Activated T-cell treated with anti-CD3 and anti-CD28 coated beads for 1 hour (primary cell): ENCODE data around the gene RFTN1.

Experiments
- DNase-seq: peaks from one replicate; pipeline ENCODE4 v3.0.0-alpha.2; 2020; ENCODE audit warnings: low read depth

Gene RFTN1

DNA sequence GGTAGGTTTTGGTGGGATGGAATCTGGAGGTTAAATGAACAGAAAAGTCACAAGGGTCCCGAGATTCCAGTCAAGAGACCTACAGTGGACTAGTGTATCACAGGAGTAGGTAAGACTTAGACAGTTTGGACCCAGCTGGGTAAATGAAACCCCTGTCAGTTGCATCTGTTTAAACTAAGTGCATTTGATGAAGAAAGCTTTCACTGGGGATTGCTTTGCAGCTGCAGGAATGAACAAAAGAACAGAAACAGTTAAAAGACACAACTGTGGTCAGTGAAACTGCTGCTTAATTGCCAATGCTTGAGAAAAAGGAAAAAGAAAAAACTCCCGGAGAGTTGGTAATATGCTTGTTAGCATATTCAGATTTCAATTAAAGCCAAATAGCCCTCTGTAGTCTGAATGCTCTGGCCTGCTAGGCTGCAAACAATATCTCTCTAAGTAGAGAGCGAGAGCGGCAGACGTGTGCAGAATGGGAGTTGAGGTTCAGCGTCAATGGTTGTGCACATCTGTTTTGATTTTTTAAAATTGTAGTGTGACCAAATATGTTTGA is 211.3 kb downstream of the RFTN1 start:
- DNase-seq = no peak

DNA sequence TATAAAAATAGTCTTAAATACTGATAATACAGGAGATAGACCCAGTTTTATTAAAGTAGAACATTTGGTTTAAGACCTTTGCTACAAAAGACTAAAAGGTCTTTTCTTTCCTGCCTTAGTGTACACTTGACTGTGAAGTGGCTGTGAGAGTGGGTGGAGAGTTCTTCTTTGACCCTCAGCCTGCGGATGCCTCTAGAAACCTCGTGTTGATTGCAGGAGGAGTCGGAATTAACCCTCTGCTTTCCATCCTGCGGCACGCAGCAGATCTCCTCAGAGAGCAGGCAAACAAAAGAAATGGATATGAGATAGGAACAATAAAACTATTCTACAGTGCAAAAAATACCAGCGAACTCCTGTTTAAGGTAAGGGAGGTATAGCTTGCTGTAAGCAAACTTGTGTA is 212.0 kb downstream of the RFTN1 start:
- no peak for DNase-seq

DNA sequence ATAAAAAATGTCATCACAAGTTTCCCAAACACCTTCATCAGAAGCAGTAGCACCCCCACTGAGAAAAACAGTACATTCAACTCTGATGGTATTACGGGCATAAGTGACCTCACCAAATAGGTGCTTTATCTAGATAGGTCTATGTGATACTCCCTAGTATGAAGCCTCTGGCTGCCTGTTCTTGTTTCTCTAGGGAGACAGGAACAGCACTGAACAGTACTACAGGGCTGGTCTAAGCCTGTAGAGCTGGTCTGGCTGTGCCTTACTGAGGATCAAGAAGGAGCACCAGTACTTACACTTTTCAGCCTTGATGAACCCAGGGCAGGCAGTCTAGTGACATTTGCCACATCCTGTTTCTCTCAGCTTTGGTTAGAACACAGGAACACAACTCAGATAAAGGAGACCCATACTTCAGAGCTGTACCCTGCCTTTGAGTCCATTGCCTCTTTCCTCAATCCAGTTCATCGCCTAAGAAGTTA is 212.6 kb downstream of the RFTN1 start:
- DNase-seq = no peak

DNA sequence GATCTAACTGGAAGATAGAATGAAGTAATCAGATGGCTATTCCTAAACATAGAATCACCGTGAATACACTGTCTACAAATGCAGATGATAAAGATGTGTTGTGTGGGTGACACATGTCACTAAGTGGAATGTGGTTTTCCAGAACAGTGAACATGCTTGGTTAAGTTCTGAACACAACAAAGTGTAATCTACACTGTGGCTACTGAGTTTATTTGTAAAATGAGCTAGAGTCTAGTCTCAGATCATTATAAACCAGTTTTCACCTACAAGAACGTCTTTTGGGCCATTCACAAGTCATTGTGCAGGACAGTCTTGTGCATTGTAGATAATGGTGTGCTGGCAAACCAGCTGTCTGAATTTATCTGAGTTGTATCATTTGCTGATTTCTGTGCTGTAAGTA is 213.2 kb downstream of the RFTN1 start:
- no peak for DNase-seq

DNA sequence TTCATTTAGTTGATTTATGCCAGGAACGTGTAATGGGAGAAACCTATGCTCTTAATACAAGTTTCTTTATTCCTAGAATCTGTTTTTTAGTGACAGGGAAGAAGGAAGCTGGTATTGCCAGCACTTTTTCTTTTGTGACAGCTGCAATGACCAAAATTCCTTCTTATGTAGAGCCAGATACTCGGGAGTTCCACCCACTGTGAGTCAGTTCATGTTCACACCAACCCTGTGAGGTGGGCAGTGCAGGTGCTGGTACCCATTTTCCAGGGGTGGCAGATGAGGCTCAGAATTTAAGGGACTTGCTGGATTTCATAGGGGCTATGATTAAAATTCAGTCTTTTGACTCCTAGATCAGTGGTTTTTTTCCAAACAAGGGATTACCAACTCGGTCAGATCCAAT is 213.8 kb downstream of the RFTN1 start:
- no peak for DNase-seq

DNA sequence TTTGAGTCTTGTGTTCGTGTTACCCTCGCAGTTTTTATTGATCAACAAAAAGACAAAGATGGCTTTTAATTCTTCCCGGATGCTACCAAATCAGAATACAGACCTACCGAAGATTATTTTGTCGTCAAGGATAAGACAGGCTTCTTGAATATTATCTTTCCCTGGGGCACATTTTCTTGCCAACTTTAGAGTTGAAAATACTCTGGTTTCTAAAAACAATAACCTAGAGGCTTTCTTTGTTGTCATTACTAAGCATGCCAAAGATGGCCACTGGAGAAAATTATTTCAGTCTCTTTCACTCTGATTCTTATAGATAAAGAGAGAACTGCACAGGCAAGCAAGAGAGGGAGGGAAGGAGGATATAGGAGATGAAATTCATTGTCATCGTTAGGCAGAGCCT is 214.6 kb downstream of the RFTN1 start:
- no peak for DNase-seq

DNA sequence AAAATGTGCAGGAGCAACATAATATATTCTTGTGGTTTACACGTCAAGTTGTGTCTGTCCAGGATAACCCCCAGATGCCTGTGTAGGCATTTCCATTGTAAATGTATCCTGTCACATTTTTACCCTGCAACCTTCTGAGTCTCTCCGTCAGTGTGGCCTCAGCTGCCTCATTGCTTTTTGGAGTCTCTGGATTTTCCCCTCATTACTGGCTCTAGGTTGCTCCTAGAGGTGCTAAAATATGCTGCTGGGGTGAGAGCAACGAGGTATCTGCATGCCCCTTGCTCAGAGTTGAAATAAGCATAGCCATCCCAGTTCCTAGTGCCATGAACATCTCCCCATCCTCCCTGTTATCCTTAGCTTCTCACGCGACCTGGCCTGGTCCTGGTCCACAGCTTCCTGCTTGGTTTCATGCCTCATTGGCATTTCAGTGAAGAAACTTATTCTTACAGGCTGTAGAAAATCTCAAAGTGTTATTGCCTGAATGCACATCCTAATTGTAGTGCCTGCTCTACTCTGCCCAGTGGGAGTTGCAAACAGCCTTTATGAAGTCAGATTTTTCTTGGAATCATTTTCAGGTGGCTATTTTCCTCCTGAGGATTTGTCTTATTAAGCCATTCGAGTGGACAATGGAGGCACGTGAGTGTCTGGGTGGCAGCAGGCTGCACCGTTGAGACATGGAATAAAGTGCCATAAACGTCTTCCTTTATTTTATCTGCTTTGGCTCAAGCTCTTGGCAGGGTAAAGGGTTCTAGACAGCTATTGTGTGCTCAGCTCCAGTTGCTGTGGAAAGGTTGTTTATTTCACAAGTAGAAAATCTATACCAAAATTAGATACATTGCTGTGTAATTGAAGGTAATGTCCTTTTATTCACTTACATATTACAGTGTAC is 215.3 kb downstream of the RFTN1 start:
- DNase-seq = no peak

DNA sequence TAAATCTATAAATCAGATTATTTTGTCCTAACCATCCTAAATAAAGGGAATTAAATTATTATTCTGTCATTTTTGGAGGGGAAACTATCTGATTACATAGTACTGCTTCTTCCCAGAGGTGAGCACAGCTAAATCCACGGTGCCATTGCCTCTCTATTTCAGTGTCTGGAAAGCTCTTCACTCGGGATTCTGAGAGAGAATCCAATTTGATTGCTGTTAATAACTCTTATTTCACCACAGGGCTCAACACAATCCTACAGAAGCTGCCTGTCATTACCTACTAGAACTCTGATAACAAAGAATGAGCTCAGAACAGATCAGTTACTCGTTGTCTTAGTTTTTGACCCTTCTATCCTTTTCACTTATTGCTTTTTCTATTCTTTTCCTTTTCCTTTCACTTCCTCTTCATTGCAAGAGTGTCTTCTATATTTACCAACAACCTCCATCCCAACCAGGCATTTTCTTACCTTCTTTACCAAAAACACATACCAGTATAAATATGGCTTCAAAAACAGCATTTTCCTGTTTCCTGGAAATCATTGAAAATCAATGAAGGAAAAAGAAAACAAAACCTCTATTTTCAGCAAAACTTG is 218.1 kb downstream of the RFTN1 start:
- DNase-seq = no peak

DNA sequence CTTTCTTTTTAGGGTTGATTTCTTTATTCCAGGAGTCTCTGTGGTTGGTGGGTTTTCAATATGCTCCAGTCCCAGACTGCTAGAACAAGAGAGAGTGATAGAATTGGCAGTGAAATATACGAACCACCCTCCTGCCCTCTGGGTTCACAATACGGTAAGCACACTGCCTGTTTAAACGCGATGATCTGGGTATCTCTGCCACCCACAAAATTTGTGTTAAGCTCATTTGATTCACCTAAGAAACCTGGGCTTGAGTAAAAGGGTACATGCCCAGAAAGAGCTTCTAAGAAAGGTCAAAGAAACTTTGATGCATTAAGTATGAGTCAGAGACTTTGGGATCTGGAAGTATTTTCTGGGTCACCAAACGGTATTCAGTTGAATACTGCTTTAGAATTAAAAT is 218.7 kb downstream of the RFTN1 start:
- DNase-seq = no peak

DNA sequence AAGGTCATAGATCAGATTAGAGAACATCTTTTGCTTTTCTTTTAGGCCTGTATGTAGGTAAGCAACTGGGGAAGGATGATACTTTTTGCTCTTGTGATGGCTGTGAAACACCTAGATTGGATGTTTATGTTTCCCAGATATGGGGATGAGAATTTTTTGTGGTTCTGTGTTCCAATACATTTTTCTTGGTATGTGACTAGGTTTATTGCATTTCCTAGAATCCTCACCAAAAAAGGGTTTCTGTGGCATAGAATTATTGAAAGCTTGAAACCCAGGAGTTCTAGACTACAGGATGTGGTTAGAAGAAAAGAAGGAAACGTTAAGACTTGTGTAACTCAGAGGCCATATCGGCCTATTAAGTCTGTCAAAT is 222.7 kb downstream of the RFTN1 start:
- DNase-seq = no peak

DNA sequence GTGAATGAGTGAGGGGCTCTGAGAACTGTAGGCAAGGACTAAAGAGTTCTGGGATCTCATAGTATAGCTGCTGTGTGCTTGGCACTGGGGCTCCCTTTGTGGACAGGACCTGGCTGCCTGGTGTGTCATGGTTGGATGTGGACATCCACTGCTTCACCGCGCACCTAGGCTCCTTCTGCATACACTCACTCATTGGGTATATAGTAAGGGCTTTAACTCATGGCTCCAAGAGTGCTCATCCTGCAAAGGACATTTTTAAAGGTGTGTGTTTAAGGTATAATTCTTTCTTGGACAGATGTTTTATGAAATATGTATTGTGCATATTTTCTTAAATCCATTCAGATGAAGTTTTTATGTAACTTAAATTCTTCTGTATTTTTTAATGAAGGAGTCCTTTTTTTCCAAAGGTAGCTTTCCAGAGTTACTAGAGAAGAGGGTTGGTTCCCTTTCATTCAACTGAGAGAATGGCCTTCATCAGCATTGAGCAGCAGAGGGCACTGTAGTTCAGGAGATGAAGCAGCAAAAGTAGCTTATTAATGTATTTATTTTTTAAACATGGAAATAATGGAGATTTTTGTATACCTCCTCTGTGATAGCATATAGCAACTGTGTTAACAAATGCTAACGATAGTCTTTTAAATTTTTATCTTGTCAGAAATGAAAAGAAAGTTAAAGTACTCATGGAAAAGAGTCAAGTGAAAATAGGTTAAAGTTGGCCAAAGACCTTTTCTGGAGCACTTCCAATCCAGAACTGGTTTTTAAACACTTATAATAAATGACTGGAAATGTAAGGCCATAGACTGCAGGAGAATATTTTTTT is 223.3 kb downstream of the RFTN1 start:
- DNase-seq = peak; percentile 46

DNA sequence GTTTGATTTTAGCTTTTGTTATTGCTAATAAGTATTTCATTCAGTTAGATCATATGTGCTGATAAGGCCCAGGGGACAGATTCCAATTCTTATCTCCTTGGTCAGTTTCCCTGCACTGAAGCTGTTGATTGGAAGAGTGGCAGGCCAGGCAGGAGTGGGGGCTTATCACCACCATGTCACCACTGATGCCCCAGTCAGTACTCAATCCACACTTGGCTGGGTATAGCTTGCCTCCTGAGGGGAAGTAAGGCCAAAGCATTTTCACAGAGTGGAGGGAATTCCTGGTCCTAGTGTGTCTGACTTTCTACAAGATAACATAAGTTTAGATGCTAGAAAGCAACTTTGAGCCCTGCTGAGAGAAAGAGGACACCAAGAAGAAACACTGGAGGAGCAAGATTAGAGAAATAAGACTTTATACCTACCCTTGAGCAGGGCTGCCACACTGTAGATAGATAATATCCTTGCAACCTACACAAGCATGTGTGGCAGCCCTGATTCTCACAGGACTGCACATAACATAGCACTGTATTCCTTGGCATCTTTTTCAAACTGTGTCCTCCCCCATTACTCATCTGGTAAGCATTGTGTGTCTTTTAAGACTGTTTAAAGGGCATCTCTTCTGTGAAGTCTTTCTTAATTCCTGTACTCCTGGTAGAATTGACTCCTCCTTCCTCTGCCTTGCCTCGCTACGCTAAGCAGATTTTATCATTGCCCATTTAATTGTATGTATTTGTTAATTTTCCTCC is 224.2 kb downstream of the RFTN1 start:
- DNase-seq = no peak

DNA sequence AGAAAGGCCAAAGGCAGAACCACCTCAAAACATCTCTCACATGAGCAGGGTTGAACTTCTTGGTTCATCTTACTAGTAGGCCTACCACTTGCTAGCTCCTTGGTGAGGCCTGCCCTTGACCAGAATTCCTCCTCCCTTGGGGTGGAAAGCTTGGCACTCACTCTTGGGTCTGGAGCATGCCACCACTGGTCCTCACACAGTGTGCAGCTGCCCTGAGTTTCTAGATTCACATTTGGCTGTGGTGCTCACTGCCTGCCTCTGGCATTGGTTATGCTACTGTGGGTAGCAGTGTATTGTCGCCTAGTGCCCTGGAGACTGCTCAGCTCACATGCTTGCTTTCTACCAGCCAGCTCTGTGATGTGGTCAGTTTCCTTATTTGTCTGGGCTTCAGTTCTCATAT is 224.8 kb downstream of the RFTN1 start:
- no peak for DNase-seq

DNA sequence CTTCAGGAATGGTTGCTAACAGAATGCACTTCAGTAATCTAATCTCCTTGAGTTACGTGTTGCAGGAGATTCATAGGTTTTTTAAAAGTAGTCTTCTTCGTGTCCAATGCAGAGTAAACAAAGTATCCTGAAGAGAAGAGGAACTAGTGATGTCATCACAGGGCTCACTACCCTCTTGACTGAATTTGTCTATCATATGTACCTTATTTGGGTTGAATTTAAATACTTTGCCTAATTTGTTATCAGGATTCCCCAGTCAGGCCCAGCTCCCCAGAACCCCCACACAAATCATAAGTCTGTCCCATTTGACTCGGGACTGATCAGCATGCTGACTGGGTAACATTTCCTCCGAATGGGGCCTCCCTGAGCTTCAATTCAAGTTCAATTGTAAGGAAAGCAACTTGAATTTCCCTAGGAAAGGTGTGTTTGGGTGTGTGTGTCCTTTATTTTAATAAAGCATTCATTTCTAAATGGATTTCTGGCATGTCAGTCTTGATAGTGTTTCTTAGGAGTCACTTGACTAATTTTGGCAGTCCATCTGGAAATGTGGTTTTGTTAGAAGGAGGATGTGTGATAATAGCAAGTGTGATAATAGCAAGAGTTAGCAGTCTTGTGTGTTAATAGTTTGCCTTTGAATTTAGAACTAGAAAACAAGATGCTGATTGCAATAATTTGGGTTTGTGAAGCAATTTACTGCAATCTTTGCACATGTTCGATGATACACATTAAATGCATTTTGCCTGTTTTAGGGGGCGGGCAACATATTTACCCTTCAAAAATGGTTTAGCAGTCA is 226.6 kb downstream of the RFTN1 start:
- no peak for DNase-seq

DNA sequence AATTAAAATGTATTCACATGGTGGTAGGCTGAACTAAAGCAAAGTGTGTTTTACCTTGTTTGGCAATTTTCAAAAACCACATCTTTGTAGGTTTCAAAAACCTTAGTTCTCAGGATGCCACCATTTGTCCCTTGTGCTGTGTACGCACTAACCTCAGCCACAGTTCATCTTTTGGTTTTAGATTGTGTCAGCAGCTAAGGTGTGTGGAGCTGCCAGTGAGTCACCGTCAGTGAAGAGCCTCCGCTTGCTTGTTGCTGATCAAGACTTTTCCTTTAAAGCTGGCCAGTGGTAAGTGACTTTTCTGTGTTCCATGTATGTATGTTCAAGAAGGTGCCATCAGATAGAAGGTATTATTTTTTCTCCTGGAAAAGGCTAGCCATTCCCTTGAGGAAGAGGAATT is 227.3 kb downstream of the RFTN1 start:
- DNase-seq = peak; percentile 42

DNA sequence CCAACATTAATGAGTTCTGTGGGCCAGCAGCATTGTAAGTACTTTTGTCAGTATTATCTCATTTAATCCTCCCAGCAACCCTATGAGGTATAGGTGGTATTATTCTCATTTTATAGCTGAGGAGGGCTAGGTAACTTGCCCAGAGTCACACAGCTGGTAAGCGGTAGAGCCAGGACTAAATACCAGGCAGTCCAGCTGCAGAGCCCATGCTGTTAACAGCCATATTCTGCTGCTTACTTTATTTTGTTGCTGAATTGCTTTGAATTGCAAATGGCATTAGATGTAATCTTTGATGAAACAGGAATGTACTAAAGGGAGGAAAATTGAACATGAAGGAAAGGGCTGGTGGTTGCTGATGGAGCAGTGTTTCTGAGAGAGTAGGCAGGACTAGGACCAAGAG is 228.9 kb downstream of the RFTN1 start:
- DNase-seq = no peak

DNA sequence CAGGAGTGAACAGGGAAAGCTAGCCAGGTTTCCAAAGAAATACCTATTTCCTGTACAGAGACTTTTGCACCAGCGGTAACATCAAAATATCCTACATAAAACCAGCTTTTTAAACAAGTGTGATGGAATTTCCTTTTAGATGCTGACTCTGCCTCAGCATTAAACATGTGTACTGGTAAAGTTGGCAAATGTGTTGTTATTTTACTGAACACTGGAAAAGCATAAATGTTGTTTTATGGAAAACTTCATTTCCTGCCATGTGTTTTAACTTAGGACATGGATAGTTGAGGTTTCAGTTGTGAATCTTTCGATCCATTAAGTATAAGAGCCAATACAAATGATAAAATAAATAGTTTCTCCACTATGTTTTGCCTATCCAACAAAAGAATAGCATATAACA is 232.8 kb downstream of the RFTN1 start:
- DNase-seq = no peak

DNA sequence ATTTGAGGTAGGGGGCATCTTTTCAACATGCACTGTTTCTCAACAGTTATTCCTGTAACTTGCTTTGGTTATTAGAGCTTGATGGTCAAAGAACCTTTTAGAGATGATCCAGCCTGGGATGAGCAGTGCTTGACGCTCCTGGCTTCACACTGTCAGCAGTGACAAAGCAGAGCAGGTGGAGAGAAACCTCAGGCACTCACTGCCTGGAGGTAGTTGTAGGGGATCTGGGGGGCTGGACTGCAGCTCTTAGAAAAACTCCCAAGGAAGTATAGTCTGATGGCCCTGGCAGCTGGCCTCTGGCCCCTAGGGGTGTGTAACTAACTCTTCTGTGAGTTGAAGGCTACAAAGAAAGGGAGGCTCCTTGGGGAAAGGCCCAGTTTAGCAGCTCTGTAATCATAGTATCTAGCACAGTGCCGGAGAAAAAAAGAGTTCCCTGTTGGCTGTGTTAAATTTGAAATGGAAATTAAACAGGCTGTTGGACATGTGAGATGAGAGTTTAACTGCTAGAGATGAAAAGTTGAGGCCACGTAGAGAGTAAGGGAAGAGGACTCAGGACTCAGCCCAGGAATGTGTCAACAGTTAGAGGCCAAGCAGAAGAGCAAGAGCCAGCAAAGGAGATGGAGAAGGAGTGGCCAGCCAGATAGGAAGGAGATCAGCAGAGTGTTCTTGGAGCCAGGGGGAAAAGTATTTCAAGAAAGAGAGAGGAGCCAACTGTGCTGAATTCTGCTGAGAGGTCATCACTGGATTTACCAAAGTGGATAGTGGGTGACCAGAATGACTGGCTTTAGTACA is 234.3 kb downstream of the RFTN1 start:
- no peak for DNase-seq

DNA sequence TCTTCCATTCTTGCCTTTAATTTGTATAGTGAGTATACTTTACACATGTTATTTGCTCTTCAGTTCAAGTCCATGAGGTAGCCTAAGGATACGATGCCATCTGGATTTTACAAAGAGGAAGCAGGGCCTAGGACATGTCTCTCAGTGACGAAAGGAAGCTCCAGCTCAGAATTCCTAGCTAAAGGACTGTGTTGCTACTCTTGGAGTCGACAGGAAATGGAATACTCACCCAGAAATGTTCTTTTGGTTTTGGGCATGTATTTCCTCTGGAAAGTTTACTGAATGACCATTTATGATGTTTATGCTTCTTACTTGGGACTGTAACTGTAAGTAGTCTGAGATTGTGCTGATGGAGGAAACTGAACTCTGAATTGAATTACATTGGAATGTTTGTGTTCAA is 236.0 kb downstream of the RFTN1 start:
- no peak for DNase-seq

DNA sequence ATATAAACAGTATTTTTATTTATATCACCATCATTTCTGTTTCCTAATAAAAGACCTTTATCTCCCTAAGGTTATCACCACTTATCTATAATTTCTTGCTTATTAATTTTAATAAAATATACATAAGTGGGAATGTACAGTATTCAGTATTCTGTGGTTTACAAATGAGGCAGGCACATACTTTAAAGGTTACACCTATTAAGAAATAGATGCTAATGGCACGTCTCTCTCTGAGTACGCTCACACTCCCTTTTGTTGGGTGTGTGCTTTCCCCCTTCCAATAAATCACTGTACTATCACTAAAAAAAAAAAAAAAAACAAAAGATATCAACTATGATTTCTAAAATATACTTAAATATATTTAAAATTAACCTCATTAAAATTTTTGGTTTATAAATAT is 239.6 kb downstream of the RFTN1 start:
- DNase-seq = no peak
